PFSK-1 (cell line): Measurements from ENCODE around the gene MTCH1.

ENCODE experiments used
- POLR2AphosphoS5 ChIP-seq: IDR thresholded peaks from 2 replicates; pipeline ENCODE4 v1.6.1; 2012; ENCODE audit warnings: low read depth, mild to moderate bottlenecking, control low read depth, low read length, moderate library complexity
- REST ChIP-seq, 2 experiments: IDR thresholded peaks; 2 replicates each; pipeline versions ENCODE4 v1.6.1 to v1.8.0; 2011 to 2012; ENCODE audit warnings: low read depth in 2 of 2, low read length in 2 of 2, control low read depth in 1 of 2, inconsistent platforms in 1 of 2, mild to moderate bottlenecking in 1 of 2, moderate library complexity in 1 of 2; ENCODE audit not compliant: insufficient read depth in 1 of 2

- TF ChIP-seq POLR2AphosphoS5 = no peak
- no peak for TF ChIP-seq REST (IDR thresholded peaks at IDR 0.05; ENCODE audit: insufficient read depth in 1 of 2, low read depth in 2 of 2, low read length in 2 of 2)
These were observed 18.3 kb upstream of the MTCH1 start for GRCh38 chr6:37004044-37004980.
